SK-N-MC (cell line): Measurements from ENCODE around the gene UBE4B.

Source experiments
- EZH2 ChIP-seq: fragments of 200-600 bp; sonication (generic); IDR thresholded peaks from one replicate; pipeline ENCODE4 v1.6.1; 2017; ENCODE audit warnings: antibody characterized with exemption
- POLR2AphosphoS5 ChIP-seq: IDR thresholded peaks from 2 replicates; pipeline ENCODE4 v1.6.1; 2012; ENCODE audit warnings: mild to moderate bottlenecking, low read depth, low read length, borderline replicate concordance

- TF ChIP-seq POLR2AphosphoS5 (no peak), EZH2 (no peak)
Observed at GRCh38 chr1:9990944-9991343, 41.8 kb upstream of the UBE4B start.
